GM12891 (cell line): ENCODE results near the gene PPP1R17.

Experiments
- POLR2A ChIP-seq: IDR thresholded peaks from 2 replicates; pipeline ENCODE4 v1.6.1; 2011; ENCODE audit warnings: low read depth, low read length, control low read depth
- POLR2AphosphoS5 ChIP-seq: IDR thresholded peaks from 2 replicates; pipeline ENCODE4 v1.6.1; 2011; ENCODE audit warnings: low read depth, low read length, control low read depth

GRCh38 chr7:31695859-31696614, 9.0 kb downstream of the PPP1R17 start:
- TF ChIP-seq POLR2AphosphoS5 (no peak), POLR2A (no peak)
